ENCODE data around the gene MAEL. TPM values are rescaled to one million over a fixed set of nuclear protein-coding genes. Genes with fewer than 3 reads are reported as not detected.

The MAEL gene
- total RNA-seq, 4 donors from 2014 or later: not detected

DNA sequence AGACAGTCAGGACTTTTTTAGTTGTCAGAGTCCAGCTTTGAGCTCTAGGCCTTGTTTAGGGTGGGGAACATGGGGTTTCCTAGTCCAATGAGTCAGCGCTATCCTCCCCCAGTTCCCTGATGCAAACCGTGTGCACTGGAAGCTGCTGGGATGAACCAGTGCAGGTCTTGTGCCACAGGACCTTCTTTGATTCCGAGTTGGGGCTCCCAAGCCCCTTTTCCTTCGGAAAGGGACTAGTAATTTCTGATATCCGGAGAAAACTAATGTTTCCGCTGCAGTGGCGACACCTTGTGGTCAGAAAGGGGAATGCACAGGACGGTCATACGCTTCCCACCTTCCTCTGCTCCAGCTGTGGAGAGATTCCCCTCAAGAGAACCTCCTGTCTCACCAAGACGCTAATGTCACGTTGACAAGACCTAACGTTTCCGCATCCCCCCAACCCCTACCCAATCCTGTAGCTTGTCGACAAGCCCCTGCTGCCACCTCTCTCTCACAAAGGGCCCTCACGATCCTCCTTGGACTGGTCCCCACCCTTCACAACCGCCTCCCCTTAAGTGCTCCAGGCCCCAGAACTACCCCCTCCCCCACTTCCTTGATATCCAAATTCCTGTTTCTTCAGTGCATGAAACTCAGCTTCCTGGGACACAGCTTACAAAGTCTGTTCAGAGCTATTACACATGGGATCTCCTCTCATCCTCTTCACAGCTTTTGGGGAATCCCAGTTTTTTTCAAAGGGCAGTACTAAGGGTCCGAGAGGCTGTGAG is 70.1 kb downstream of the MAEL start:
- H3K27ac ChIP-seq: no peak overlapping the region
- peak; percentile 74 for DNase-seq
- in situ Hi-C loops (cut with MboI; ENCODE audit: low pct_ligation_motif_present in 1 of 4, low pct_unique_long_range_greater_than_20kb in 1 of 4, low sequenced_read_pairs in 3 of 4) (loop anchor here in 3 of 4 donors (10.0 to 25.0 kb wide), 3 partner anchors 134 to 478 kb away; no protein-coding TSS in a partner anchor), intact Hi-C loops (cut with DNase I; ENCODE audit: low total_unique reads) (loop anchor here (1.0 to 2.0 kb wide), 2 partner anchors 148 to 176 kb away; no protein-coding TSS in a partner anchor)
- WGBS, 2 donors (ENCODE audit: low coverage in 1 of 2): 7 to 22% methylated on average over 11 to 17 of the region's 17 CpGs
- H3K4me1 ChIP-seq: peaks cover 0 to 6% (median 2%) of the 10 kb centered on the region in 4 donors
- TF ChIP-seq POLR2AphosphoS5 (IDR thresholded peaks at IDR 0.05): peak in 1 of 3 donors; percentile 12
- TF ChIP-seq, protein P1, sequence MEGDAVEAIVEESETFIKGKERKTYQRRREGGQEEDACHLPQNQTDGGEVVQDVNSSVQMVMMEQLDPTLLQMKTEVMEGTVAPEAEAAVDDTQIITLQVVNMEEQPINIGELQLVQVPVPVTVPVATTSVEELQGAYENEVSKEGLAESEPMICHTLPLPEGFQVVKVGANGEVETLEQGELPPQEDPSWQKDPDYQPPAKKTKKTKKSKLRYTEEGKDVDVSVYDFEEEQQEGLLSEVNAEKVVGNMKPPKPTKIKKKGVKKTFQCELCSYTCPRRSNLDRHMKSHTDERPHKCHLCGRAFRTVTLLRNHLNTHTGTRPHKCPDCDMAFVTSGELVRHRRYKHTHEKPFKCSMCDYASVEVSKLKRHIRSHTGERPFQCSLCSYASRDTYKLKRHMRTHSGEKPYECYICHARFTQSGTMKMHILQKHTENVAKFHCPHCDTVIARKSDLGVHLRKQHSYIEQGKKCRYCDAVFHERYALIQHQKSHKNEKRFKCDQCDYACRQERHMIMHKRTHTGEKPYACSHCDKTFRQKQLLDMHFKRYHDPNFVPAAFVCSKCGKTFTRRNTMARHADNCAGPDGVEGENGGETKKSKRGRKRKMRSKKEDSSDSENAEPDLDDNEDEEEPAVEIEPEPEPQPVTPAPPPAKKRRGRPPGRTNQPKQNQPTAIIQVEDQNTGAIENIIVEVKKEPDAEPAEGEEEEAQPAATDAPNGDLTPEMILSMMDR (IDR thresholded peaks at IDR 0.05): peak; percentile 90 to 98 (median 96)
- TF ChIP-seq EP300 (IDR thresholded peaks at IDR 0.05; ENCODE audit: low read depth): no peak
- no peak for TF ChIP-seq POLR2A (IDR thresholded peaks at IDR 0.05)
- H3K27me3 ChIP-seq: no peaks in the 10 kb centered on the region
- H3K36me3 ChIP-seq: no peaks in the 10 kb centered on the region
- no peaks in the 10 kb centered on the region for H3K9me3 ChIP-seq
- H3K4me3 ChIP-seq: no peak overlapping the region

DNA sequence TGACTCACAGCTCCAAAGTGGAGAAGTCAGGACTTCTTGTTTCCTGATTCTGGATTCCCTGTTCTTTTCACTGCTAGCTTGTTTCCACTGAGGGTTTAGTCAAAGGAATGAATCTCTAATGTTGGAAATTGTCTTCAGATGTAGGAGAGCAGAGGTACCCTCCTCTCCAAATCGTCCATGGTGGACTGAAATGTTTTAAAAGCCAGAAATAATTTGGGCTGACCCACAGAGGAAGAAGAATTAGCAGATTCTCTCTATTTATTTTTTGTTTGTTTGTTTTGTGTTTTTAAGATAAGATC is 70.7 kb downstream of the MAEL start:
- no peaks in the 10 kb centered on the region for H3K27me3 ChIP-seq
- intact Hi-C loops (cut with DNase I; ENCODE audit: low total_unique reads) (loop anchor here (1.0 to 10.0 kb wide), 3 partner anchors 148 to 475 kb away; no protein-coding TSS in a partner anchor), in situ Hi-C loops (cut with MboI; ENCODE audit: low pct_ligation_motif_present in 1 of 4, low pct_unique_long_range_greater_than_20kb in 1 of 4, low sequenced_read_pairs in 3 of 4) (loop anchor here (5.0 to 25.0 kb wide), 8 partner anchors 135 to 478 kb away; no protein-coding TSS in a partner anchor)
- no peaks in the 10 kb centered on the region for H3K36me3 ChIP-seq
- TF ChIP-seq, protein P1 (IDR thresholded peaks at IDR 0.05): no peak
- TF ChIP-seq POLR2AphosphoS5 (IDR thresholded peaks at IDR 0.05) (no peak), POLR2A (IDR thresholded peaks at IDR 0.05) (no peak), EP300 (IDR thresholded peaks at IDR 0.05; ENCODE audit: low read depth) (no peak)
- 65 to 88% methylated on average over 1 of the region's 1 CpG for WGBS, 2 donors (ENCODE audit: low coverage in 1 of 2)
- no peak overlapping the region for H3K27ac ChIP-seq
- H3K9me3 ChIP-seq: no peaks in the 10 kb centered on the region
- H3K4me1 ChIP-seq: peaks cover 0 to 8% (median 2%) of the 10 kb centered on the region in 4 donors
- no peak overlapping the region for H3K4me3 ChIP-seq
- no peak for DNase-seq

DNA sequence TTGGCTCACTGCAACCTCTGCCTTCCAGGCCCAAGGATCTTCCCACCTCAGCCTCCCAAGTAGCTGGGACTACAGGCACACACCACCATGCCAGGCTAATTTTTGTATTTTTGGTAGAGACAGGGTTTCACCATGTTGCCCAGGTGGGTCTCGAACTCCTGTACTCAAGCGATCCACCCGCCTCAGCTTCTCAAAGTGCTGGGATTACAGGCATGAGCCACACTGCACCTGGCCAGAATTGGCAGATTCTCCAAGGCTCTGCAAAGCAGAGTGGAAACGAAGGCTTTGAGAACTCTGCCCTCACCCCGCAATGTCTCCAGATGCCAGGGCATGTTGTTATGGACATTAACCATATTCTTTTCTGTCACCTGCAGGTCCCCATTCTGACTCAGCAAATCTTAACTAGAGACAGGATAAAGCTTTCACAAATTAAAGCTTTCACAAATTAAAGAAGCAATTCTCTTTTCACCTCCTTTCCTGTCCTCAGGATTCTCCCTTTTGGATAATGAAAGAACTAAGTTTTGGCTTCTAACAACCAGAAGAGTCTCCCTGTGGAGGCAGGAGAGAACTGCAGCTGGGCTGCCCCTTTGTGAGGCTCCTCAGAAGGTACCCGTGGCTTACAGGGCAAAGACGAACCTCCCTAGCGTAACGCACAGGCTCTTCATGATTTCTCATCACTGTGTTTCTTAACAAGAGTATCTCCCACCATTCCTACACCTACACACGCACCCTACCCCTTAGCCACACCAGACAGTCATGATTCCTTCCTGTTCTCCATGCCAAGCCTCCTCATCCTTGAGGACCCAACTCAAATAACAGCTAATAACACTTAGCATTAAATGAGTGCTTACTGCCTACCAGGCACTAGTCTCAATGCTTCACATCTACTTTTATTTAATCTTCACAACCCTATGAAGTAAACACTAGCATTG is 71.3 kb downstream of the MAEL start:
- WGBS, 2 donors (ENCODE audit: low coverage in 1 of 2): 73 to 76% methylated on average over 2 to 10 of the region's 10 CpGs

More for the DNA sequence above, 71.3 kb downstream of the MAEL start:
- H3K4me1 ChIP-seq: peaks cover 0 to 14% (median 8%) of the 10 kb centered on the region in 4 donors
- no peaks in the 10 kb centered on the region for H3K9me3 ChIP-seq
- intact Hi-C loops (cut with DNase I; ENCODE audit: low total_unique reads) (loop anchor here (10.0 kb wide), 1 partner anchor 474 kb away; no protein-coding TSS in a partner anchor), in situ Hi-C loops (cut with MboI; ENCODE audit: low pct_ligation_motif_present in 1 of 4, low pct_unique_long_range_greater_than_20kb in 1 of 4, low sequenced_read_pairs in 3 of 4) (loop anchor here (5.0 to 25.0 kb wide), 7 partner anchors 148 to 477 kb away; no protein-coding TSS in a partner anchor)
- DNase-seq: no peak
- H3K27ac ChIP-seq: no peak overlapping the region
- no peak overlapping the region for H3K4me3 ChIP-seq
- no peaks in the 10 kb centered on the region for H3K27me3 ChIP-seq
- TF ChIP-seq POLR2AphosphoS5 (IDR thresholded peaks at IDR 0.05): no peak
- TF ChIP-seq, protein P1 (IDR thresholded peaks at IDR 0.05): peak in 2 of 5 experiments; percentile 5 to 9
- TF ChIP-seq EP300 (IDR thresholded peaks at IDR 0.05; ENCODE audit: low read depth): no peak
- no peak for TF ChIP-seq POLR2A (IDR thresholded peaks at IDR 0.05)
- no peaks in the 10 kb centered on the region for H3K36me3 ChIP-seq
